ENCODE results near the gene MRPL54. TPM values are rescaled to one million over a fixed set of nuclear protein-coding genes. Genes with fewer than 3 reads are reported as not detected.
"Not testable (repeated sequence)": the region's sequence is repeated elsewhere in the genome, so short reads cannot be mapped to it uniquely, and the experiment has no call there.

The MRPL54 gene
- total and polyA plus RNA-seq, 2 experiments from 2014 or later = 42.2 to 86.8 TPM

DNA sequence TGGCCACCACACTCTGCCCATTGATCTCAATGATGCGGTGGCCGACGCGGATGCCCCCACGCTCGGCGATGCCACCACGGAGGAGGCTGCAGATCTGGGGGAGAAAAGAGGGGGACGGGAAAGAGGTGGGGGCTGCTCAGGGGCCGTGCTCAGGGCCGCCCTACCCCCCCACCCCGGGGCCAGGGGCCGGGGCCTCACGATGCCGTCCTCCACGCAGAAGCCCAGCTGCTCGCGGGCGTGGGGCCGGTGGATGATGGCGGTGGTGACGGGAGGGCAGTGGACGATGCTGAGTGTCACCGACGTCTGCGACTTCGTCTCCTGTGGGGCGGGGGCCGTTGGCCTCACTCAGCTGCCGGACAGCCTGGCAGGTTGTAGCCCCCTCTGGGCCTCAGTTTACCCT lies 11.2 kb upstream of the MRPL54 start:
- no peak overlapping the region for H3K4me3 ChIP-seq
- TF ChIP-seq, protein P1, sequence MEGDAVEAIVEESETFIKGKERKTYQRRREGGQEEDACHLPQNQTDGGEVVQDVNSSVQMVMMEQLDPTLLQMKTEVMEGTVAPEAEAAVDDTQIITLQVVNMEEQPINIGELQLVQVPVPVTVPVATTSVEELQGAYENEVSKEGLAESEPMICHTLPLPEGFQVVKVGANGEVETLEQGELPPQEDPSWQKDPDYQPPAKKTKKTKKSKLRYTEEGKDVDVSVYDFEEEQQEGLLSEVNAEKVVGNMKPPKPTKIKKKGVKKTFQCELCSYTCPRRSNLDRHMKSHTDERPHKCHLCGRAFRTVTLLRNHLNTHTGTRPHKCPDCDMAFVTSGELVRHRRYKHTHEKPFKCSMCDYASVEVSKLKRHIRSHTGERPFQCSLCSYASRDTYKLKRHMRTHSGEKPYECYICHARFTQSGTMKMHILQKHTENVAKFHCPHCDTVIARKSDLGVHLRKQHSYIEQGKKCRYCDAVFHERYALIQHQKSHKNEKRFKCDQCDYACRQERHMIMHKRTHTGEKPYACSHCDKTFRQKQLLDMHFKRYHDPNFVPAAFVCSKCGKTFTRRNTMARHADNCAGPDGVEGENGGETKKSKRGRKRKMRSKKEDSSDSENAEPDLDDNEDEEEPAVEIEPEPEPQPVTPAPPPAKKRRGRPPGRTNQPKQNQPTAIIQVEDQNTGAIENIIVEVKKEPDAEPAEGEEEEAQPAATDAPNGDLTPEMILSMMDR (IDR thresholded peaks at IDR 0.05; ENCODE audit: poor library complexity) = no peak
- TF ChIP-seq EZH2 (IDR thresholded peaks at IDR 0.05; ENCODE audit: borderline replicate concordance) (no peak), EZH2phosphoT487 (IDR thresholded peaks at IDR 0.05; ENCODE audit: low read depth, severe bottlenecking, unreplicated experiment) (no peak)
- no peaks in the 10 kb centered on the region for H3K36me3 ChIP-seq (replicated peaks; ENCODE audit: insufficient read depth, low read depth)
- DNase-seq (ENCODE audit: low spot score) = no peak
- no peak overlapping the region for H2AFZ ChIP-seq
- no peaks in the 10 kb centered on the region for H4K20me1 ChIP-seq (ENCODE audit: insufficient read depth, poor library complexity, severe bottlenecking)
- H3K27ac ChIP-seq = no peak overlapping the region
- no peaks in the 10 kb centered on the region for H3K27me3 ChIP-seq
- no peaks in the 10 kb centered on the region for H3K79me2 ChIP-seq
- H3K4me2 ChIP-seq = no peak overlapping the region
- no peaks in the 10 kb centered on the region for H3K9me3 ChIP-seq (ENCODE audit: low read depth)
- H3K4me1 ChIP-seq (ENCODE audit: insufficient read depth) = no peaks in the 10 kb centered on the region
- WGBS (ENCODE audit: low lambda C conversion rate, missing lambda C conversion rate) = 98% methylated on average over 6 of the region's 30 CpGs
- H3K9me2 ChIP-seq (replicated peaks; ENCODE audit: insufficient read depth) = no peaks in the 10 kb centered on the region

DNA sequence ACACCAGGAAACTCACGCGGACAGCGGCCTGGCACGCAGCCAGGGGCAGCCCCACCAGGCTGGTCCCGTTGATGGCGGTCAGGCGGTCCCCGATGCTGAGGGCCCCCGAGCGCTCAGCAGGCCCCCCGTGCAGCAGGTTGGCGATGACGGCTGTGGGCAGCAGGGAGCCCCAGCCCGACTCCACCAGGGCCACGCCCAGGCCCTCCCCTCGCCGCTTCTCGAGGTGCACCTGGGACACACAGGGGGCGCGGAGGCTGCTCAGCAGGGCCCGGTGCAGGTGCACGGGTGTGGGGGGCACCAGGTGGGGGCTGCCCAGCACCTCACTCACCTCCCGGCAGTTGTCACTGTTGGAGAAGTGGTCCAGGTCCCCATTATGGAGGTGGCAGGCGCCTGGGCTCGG lies 10.0 kb upstream of the MRPL54 start:
- Histone ChIP-seq H3K4me1 (ENCODE audit: insufficient read depth) (no peaks in the 10 kb centered on the region), H3K27me3 (no peaks in the 10 kb centered on the region), H3K36me3 (replicated peaks; ENCODE audit: insufficient read depth, low read depth) (no peaks in the 10 kb centered on the region), H3K4me2 (no peak overlapping the region), H3K27ac (no peak overlapping the region), H2AFZ (no peak overlapping the region), H3K9me2 (replicated peaks; ENCODE audit: insufficient read depth) (no peaks in the 10 kb centered on the region), H3K79me2 (no peaks in the 10 kb centered on the region), H3K4me3 (no peak overlapping the region), H4K20me1 (ENCODE audit: insufficient read depth, poor library complexity, severe bottlenecking) (no peaks in the 10 kb centered on the region), H3K9me3 (ENCODE audit: low read depth) (no peaks in the 10 kb centered on the region)
- WGBS (ENCODE audit: low lambda C conversion rate, missing lambda C conversion rate) = 97% methylated on average over 22 of the region's 25 CpGs
- TF ChIP-seq EZH2phosphoT487 (IDR thresholded peaks at IDR 0.05; ENCODE audit: low read depth, severe bottlenecking, unreplicated experiment) = no peak
- no peak for DNase-seq (ENCODE audit: low spot score)

DNA sequence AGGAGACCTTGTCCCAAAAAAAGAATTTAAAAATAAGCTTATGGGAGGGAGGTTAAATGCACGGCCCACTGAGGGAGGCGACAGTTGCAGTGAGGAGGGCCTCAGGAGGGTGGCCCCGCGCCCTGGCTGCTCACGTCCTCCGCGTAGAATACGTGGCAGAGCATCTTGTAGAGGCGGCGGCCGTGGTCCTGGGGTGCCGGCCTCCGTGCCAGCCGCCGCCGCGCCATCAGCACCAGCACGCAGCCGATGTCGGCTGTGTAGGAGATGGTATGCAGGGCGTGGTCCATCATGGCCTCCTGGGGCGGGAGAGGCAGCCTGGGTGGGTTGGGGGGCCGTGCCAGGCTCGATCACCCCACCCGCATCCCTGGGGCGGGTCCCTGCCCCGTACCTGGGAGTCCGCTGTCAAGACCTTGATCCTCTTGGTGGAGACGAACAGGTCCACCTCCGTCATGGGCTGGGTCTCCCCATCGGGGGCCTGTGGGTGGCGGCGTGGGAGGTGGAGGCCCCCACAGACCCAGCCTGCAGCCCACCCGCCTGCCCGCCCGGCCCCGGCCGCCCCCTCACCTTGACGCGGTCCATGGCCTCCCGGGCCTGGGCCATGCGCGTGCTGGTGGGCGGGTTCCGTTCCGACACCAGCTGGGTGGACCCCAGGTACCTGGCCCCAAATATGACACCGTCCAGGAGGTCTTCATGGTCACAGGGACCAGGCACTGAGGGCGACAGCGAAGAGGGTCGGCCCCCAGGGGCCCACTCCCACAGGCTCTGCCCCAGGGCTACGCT lies 8.7 kb upstream of the MRPL54 start:
- H2AFZ ChIP-seq = no peak overlapping the region
- H3K79me2 ChIP-seq = no peaks in the 10 kb centered on the region
- no peaks in the 10 kb centered on the region for H4K20me1 ChIP-seq (ENCODE audit: insufficient read depth, poor library complexity, severe bottlenecking)
- 99% methylated on average over 30 of the region's 51 CpGs for WGBS (ENCODE audit: low lambda C conversion rate, missing lambda C conversion rate)
- H3K27ac ChIP-seq = no peak overlapping the region
- no peak overlapping the region for H3K4me3 ChIP-seq
- no peaks in the 10 kb centered on the region for H3K9me2 ChIP-seq (replicated peaks; ENCODE audit: insufficient read depth)
- no peak for DNase-seq (ENCODE audit: low spot score)
- H3K36me3 ChIP-seq (replicated peaks; ENCODE audit: insufficient read depth, low read depth) = no peaks in the 10 kb centered on the region
- no peaks in the 10 kb centered on the region for H3K27me3 ChIP-seq
- no peaks in the 10 kb centered on the region for H3K9me3 ChIP-seq (ENCODE audit: low read depth)
- H3K4me2 ChIP-seq = no peak overlapping the region
- no peak for TF ChIP-seq EZH2phosphoT487 (IDR thresholded peaks at IDR 0.05; ENCODE audit: low read depth, severe bottlenecking, unreplicated experiment)
- TF ChIP-seq, protein P1 (IDR thresholded peaks at IDR 0.05; ENCODE audit: poor library complexity) = no peak
- TF ChIP-seq EZH2 (IDR thresholded peaks at IDR 0.05; ENCODE audit: borderline replicate concordance) = no peak
- H3K4me1 ChIP-seq (ENCODE audit: insufficient read depth) = no peaks in the 10 kb centered on the region

DNA sequence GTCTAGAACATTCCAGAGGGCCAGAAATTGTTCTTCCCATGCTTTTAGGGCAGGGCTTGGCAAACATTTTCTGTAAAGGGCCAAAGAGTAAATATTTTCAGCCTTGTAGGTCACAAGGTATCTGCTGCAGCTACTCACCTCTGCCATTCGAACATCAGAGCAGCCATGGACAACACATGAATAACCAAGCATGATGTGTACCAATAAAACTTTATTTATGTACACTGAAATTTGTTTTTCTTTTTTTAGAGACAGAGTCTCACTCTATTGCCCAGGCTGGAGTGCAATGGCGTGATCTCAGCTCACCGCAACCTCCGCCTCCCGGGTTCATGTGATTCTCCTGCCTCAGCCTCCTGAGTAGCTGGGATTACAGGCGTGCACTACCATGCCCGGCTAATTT lies 4.8 kb upstream of the MRPL54 start:
- H3K27me3 ChIP-seq; H3K4me1 ChIP-seq (ENCODE audit: insufficient read depth); H4K20me1 ChIP-seq (ENCODE audit: insufficient read depth, poor library complexity, severe bottlenecking); DNase-seq (ENCODE audit: low spot score); H3K36me3 ChIP-seq (replicated peaks; ENCODE audit: insufficient read depth, low read depth); H2AFZ ChIP-seq; H3K4me3 ChIP-seq; H3K4me2 ChIP-seq; H3K9me2 ChIP-seq (replicated peaks; ENCODE audit: insufficient read depth); H3K9me3 ChIP-seq (ENCODE audit: low read depth); H3K27ac ChIP-seq: not testable (repeated sequence)
- H3K79me2 ChIP-seq = peaks cover 18% of the 10 kb centered on the region
- WGBS (ENCODE audit: low lambda C conversion rate, missing lambda C conversion rate) = 97% methylated on average over 7 of the region's 7 CpGs

DNA sequence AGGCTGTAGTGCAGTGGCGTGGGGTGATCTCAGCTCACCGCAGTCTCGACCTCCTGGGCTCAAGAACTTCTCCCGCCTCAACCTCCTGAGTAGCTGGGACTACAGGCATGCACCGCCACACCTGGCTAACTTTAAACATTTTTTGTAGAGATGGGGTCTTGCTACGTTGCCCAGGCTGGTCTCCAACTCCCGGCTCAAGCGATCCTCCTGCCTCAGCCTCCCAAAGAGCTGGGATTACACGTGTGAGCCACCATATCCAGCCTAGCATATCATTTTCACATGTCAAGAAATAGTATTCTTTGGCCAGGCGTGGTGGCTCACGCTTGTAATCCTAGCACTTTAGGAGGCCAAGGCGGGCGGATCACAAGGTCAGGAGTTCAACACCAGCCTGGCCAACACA lies 4.2 kb upstream of the MRPL54 start:
- DNase-seq (ENCODE audit: low spot score); H3K4me1 ChIP-seq (ENCODE audit: insufficient read depth); H3K9me3 ChIP-seq (ENCODE audit: low read depth); H2AFZ ChIP-seq; H3K4me2 ChIP-seq; H3K36me3 ChIP-seq (replicated peaks; ENCODE audit: insufficient read depth, low read depth); H3K9me2 ChIP-seq (replicated peaks; ENCODE audit: insufficient read depth); H4K20me1 ChIP-seq (ENCODE audit: insufficient read depth, poor library complexity, severe bottlenecking); H3K4me3 ChIP-seq; H3K27ac ChIP-seq; H3K27me3 ChIP-seq: not testable (repeated sequence)
- H3K79me2 ChIP-seq = peaks cover 19% of the 10 kb centered on the region
- WGBS (ENCODE audit: low lambda C conversion rate, missing lambda C conversion rate) = 95% methylated on average over 13 of the region's 13 CpGs

Measured in hepatocyte (in vitro differentiated cells).